H1 (cell line): ENCODE data around the gene SLC22A15. TPM values are rescaled to one million over a fixed set of nuclear protein-coding genes. Genes with fewer than 3 reads are reported as not detected.

ENCODE experiments used
- CTCF ChIA-PET: fragments of 300-600 bp; sonication (Branson Sonifier 250); formaldehyde crosslinking; loops from one replicate; lab custom pipeline; 2021; ENCODE audit not compliant: partially characterized antibody; lab: Charles Lee
- POLR2A ChIA-PET: fragments of 300-600 bp; sonication (Branson Sonifier 250); formaldehyde crosslinking; loops from one replicate; lab custom pipeline; 2021; ENCODE audit warnings: inconsistent platforms; ENCODE audit not compliant: partially characterized antibody; lab: Charles Lee
- DNase-seq, 2 experiments: peaks; one replicate each; pipeline versions ENCODE4 v3.0.0 to v3.0.0-alpha.2; 2010 to 2022; ENCODE audit warnings: low spot score in 2 of 2, low read depth in 1 of 2, mixed read lengths in 1 of 2
- FAIRE-seq: peaks from 2 replicates; lab custom pipeline; 2011; peaks lifted over from hg19 to GRCh38; lab: Jason Lieb, UNC
- H2AFZ ChIP-seq: 2 replicates; pipeline ENCODE4 v1.8.1; 2012; ENCODE audit warnings: low read length, inconsistent platforms
- H2AK5ac ChIP-seq: 2 replicates; pipeline ENCODE4 v1.6.1; 2013; ENCODE audit warnings: low read depth, low read length
- H2BK120ac ChIP-seq: replicated peaks from 2 replicates; pipeline ENCODE3; 2013; ENCODE audit warnings: low read depth, low read length, inconsistent platforms
- H2BK12ac ChIP-seq: 2 replicates; pipeline ENCODE4 v1.6.1; 2013; ENCODE audit warnings: low read depth, low read length
- H2BK15ac ChIP-seq: 2 replicates; pipeline ENCODE4 v1.6.1; 2013; ENCODE audit warnings: low read length
- H2BK20ac ChIP-seq: 2 replicates; pipeline ENCODE4 v1.6.1; 2013; ENCODE audit warnings: low read length
- H2BK5ac ChIP-seq: 2 replicates; pipeline ENCODE4 v1.6.1; 2013; ENCODE audit warnings: low read depth, low read length
- H3K14ac ChIP-seq: 2 replicates; pipeline ENCODE4 v1.6.1; 2013; ENCODE audit warnings: inconsistent platforms; ENCODE audit not compliant: insufficient read length
- H3K18ac ChIP-seq: 2 replicates; pipeline ENCODE4 v1.6.1; 2013; ENCODE audit warnings: low read length; ENCODE audit errors: extremely low read depth
- H3K23ac ChIP-seq: 2 replicates; pipeline ENCODE4 v1.6.1; 2013; ENCODE audit warnings: inconsistent platforms; ENCODE audit not compliant: insufficient read length
- H3K23me2 ChIP-seq: 2 replicates; pipeline ENCODE4 v1.6.1; 2013; ENCODE audit warnings: low read depth, low read length
- H3K27ac ChIP-seq: 2 replicates; pipeline ENCODE4 v1.6.1; 2011; ENCODE audit warnings: low read depth, low read length, inconsistent platforms
- H3K27me3 ChIP-seq, 4 experiments: replicated peaks in 1 of 4; 1 replicate in 1 of 4; 2 replicates in 3 of 4; pipeline versions ENCODE4 v1.6.1 to v1.8.1; 2011 to 2013; ENCODE audit warnings: low read length in 3 of 4, mild to moderate bottlenecking in 3 of 4, inconsistent platforms in 2 of 4, mixed read lengths in 2 of 4, moderate library complexity in 1 of 4; ENCODE audit not compliant: control insufficient read depth in 3 of 4, insufficient read depth in 3 of 4; ENCODE audit errors: extremely low read depth in 1 of 4
- H3K36me3 ChIP-seq, 4 experiments: 2 replicates each; pipeline versions ENCODE4 v1.6.1 to v1.8.1; 2011 to 2013; ENCODE audit warnings: mild to moderate bottlenecking in 4 of 4, low read length in 3 of 4, moderate library complexity in 2 of 4, control low read depth in 1 of 4, inconsistent platforms in 1 of 4; ENCODE audit not compliant: insufficient read depth in 4 of 4, control insufficient read depth in 2 of 4
- H3K4ac ChIP-seq: replicated peaks from 2 replicates; pipeline ENCODE3; 2013; ENCODE audit warnings: low read length, low read depth, mixed read lengths, inconsistent platforms; ENCODE audit not compliant: insufficient read length
- H3K4me1 ChIP-seq, 4 experiments: replicated peaks in 1 of 4; 1 replicate in 1 of 4; 2 replicates in 3 of 4; pipeline versions ENCODE4 v1.6.1 to v1.8.1; 2011 to 2013; ENCODE audit warnings: low read length in 3 of 4, inconsistent platforms in 2 of 4, mixed read lengths in 1 of 4; ENCODE audit not compliant: insufficient read depth in 4 of 4, control insufficient read depth in 3 of 4
- H3K4me2 ChIP-seq, 2 experiments: 2 replicates each; pipeline versions ENCODE4 v1.6.1 to v1.8.1; 2011 to 2013; ENCODE audit warnings: low read depth in 2 of 2, low read length in 2 of 2, control low read depth in 1 of 2, inconsistent platforms in 1 of 2, mild to moderate bottlenecking in 1 of 2; ENCODE audit not compliant: insufficient read depth in 1 of 2
- H3K4me3 ChIP-seq, 4 experiments: fragments of 200-600, 300-600 bp in 1 of 4; sonication (generic), shearing (Covaris generic), sonication (Bioruptor Twin) in 1 of 4; 2 replicates each; pipeline versions ENCODE4 v1.5.1 to v1.8.1; 2011 to 2016; ENCODE audit warnings: low read length in 4 of 4, low read depth in 3 of 4, control low read depth in 2 of 4, inconsistent platforms in 2 of 4, mild to moderate bottlenecking in 2 of 4, mixed read lengths in 1 of 4, moderate library complexity in 1 of 4; ENCODE audit not compliant: insufficient read depth in 2 of 4; ENCODE audit errors: extremely low read depth in 1 of 4
- H3K56ac ChIP-seq: replicated peaks from 2 replicates; pipeline ENCODE3; 2013; ENCODE audit warnings: low read depth, mild to moderate bottlenecking, mixed read lengths, low read length, inconsistent platforms; ENCODE audit not compliant: insufficient read length
- H3K79me1 ChIP-seq: 2 replicates; pipeline ENCODE4 v1.6.1; 2013; ENCODE audit warnings: low read depth, low read length, control low read depth
- H3K79me2 ChIP-seq, 2 experiments: 2 replicates each; pipeline versions ENCODE4 v1.6.1 to v1.8.1; 2012 to 2013; ENCODE audit warnings: low read length in 2 of 2, mild to moderate bottlenecking in 2 of 2, inconsistent platforms in 1 of 2; ENCODE audit not compliant: insufficient read depth in 2 of 2, control insufficient read depth in 1 of 2
- H3K9ac ChIP-seq, 4 experiments: replicated peaks in 1 of 4; 1 replicate in 1 of 4; 2 replicates in 3 of 4; pipeline versions ENCODE4 v1.6.1 to v1.8.1; 2011 to 2013; ENCODE audit warnings: low read depth in 3 of 4, low read length in 3 of 4, control low read depth in 2 of 4, mild to moderate bottlenecking in 2 of 4, moderate library complexity in 2 of 4, inconsistent platforms in 1 of 4; ENCODE audit errors: extremely low read depth in 1 of 4
- H3K9me3 ChIP-seq, 2 experiments: 2 replicates each; pipeline versions ENCODE4 v1.6.1 to v1.8.1; 2012 to 2013; ENCODE audit warnings: mild to moderate bottlenecking in 2 of 2, moderate library complexity in 2 of 2, control low read depth in 1 of 2, inconsistent platforms in 1 of 2, low read depth in 1 of 2, low read length in 1 of 2, mixed read lengths in 1 of 2; ENCODE audit not compliant: insufficient read depth in 2 of 2
- H4K20me1 ChIP-seq, 2 experiments: replicated peaks in 1 of 2; 2 replicates each; pipeline versions ENCODE3 to v1.8.1; 2011 to 2013; ENCODE audit warnings: inconsistent platforms in 2 of 2, low read length in 2 of 2, mild to moderate bottlenecking in 1 of 2; ENCODE audit not compliant: insufficient read depth in 2 of 2, control insufficient read depth in 1 of 2
- H4K5ac ChIP-seq: 2 replicates; pipeline ENCODE4 v1.6.1; 2013; ENCODE audit warnings: low read length, low read depth, mixed read lengths, inconsistent platforms; ENCODE audit not compliant: insufficient read length
- H4K8ac ChIP-seq: 2 replicates; pipeline ENCODE4 v1.8.0; 2013; ENCODE audit warnings: mild to moderate bottlenecking, moderate library complexity, low read length, inconsistent platforms; ENCODE audit not compliant: insufficient read depth; ENCODE audit errors: extremely low read depth
- H4K91ac ChIP-seq: replicated peaks from 2 replicates; pipeline ENCODE3; 2013; ENCODE audit warnings: low read length, mixed read lengths, inconsistent platforms; ENCODE audit not compliant: insufficient read length
- ATF3 ChIP-seq: IDR thresholded peaks from 2 replicates; pipeline ENCODE4 v1.6.1; 2011; ENCODE audit warnings: low read depth, mild to moderate bottlenecking, low read length; ENCODE audit not compliant: insufficient read depth
- BACH1 ChIP-seq: IDR thresholded peaks from 2 replicates; pipeline ENCODE4 v1.6.1; 2012; ENCODE audit warnings: low read length, improper control_type of control experiment
- CBX8 ChIP-seq: fragments of 300-800, 300-1000 bp; sonication (generic); IDR thresholded peaks from 2 replicates; pipeline ENCODE4 v1.7.1; 2016; ENCODE audit warnings: low read depth, low read length, borderline replicate concordance
- CEBPB ChIP-seq: IDR thresholded peaks from 2 replicates; pipeline ENCODE4 v1.6.1; 2012; ENCODE audit warnings: low read depth, low read length
- GABPA ChIP-seq: IDR thresholded peaks from 2 replicates; pipeline ENCODE4 v1.6.1; 2011; ENCODE audit warnings: mild to moderate bottlenecking, low read length, moderate library complexity, borderline replicate concordance; ENCODE audit not compliant: insufficient read depth
- POLR2AphosphoS5 ChIP-seq: IDR thresholded peaks from 2 replicates; pipeline ENCODE4 v1.6.1; 2011; ENCODE audit warnings: low read depth, low read length
- ZNF274 ChIP-seq: IDR thresholded peaks from 2 replicates; pipeline ENCODE4 v1.7.0; 2012; ENCODE audit warnings: low read length, borderline replicate concordance; ENCODE audit errors: extremely low read depth
- WGBS, 2 experiments: shearing (Covaris generic) in 1 of 2; methylation state at CpG; one replicate each; pipeline versions ENCODE4 v1.1.6 to v1.1.7; 2013 to 2015; ENCODE audit warnings: low lambda C conversion rate in 2 of 2, mixed read lengths in 2 of 2, inconsistent platforms in 1 of 2, low coverage in 1 of 2, missing lambda C conversion rate in 1 of 2; ENCODE audit not compliant: insufficient replicate concordance in 2 of 2, insufficient coverage in 1 of 2, insufficient read length in 1 of 2; ENCODE audit errors: extremely low coverage in 1 of 2, missing lambda C conversion rate in 1 of 2; 5-methylcytosine and 5-hydroxymethylcytosine counted together
- polyA plus RNA-seq, 7 experiments: library from polyadenylated mRNA; depleted of rRNA in 3 of 7; stranded (reverse) in 5 of 7; unstranded in 2 of 7; fragments of >200 nt in 5 of 7; fragments of 200-250 nt in 2 of 7; gene quantifications; 1 replicate in 5 of 7; 2 replicates in 1 of 7; 4 replicates in 1 of 7; pipeline versions ENCODE4 v1.2.1 to v1.2.3, GENCODE V29; 2011 to 2013; ENCODE audit warnings: missing spikeins in 2 of 7, mixed read lengths in 2 of 7
- total RNA-seq: library from RNA; stranded (reverse); fragmentation: NEBNext Ultra II Directional; extraction: Animal tissue kit (Norgen Biotek cat#: 25700); gene quantifications from 2 replicates; pipeline ENCODE4 v1.2.1, GENCODE V29; 2021
- TF ChIP-seq, protein P1 (sequence below): IDR thresholded peaks from 2 replicates; pipeline ENCODE4 v1.6.1; 2012; ENCODE audit warnings: low read length, inconsistent platforms

Gene SLC22A15
- total and polyA plus RNA-seq, 2 of the 8 experiments (the other 6 are each of a cell fraction or from before 2014, with no cell fraction given), result 3.2 to 3.3 TPM

GRCh38 chr1:116067566-116067890 is 91.2 kb downstream of the SLC22A15 start:
- no peaks in the 10 kb centered on the region for H3K27me3 ChIP-seq
- no peak overlapping the region for H2AFZ ChIP-seq
- H3K4me2 ChIP-seq, result no peak overlapping the region
- no peak overlapping the region for H3K4me3 ChIP-seq
- no peaks in the 10 kb centered on the region for H3K23me2 ChIP-seq
- no peak overlapping the region for H3K18ac ChIP-seq
- no peak overlapping the region for H2BK15ac ChIP-seq
- no peak overlapping the region for H3K23ac ChIP-seq
- H2BK120ac ChIP-seq, result no peak overlapping the region
- CTCF ChIA-PET, result interaction anchor here (1.0 to 1.1 kb wide), 4 partner anchors 12 to 303 kb away, joined by 3 to 4 read pairs (median 3); no protein-coding TSS in a partner anchor
- POLR2A ChIA-PET, result no interaction called here
- no peak overlapping the region for H4K91ac ChIP-seq
- H3K4me1 ChIP-seq, result no peaks in the 10 kb centered on the region
- H3K79me1 ChIP-seq, result no peaks in the 10 kb centered on the region
- no peak overlapping the region for H3K56ac ChIP-seq
- no peak overlapping the region for H3K27ac ChIP-seq
- H2BK5ac ChIP-seq, result no peak overlapping the region
- no peaks in the 10 kb centered on the region; a peak in 1 of 4 replicates for H3K9me3 ChIP-seq
- no peak overlapping the region for H3K9ac ChIP-seq
- H3K79me2 ChIP-seq, result no peaks in the 10 kb centered on the region
- TF ChIP-seq, protein P1, sequence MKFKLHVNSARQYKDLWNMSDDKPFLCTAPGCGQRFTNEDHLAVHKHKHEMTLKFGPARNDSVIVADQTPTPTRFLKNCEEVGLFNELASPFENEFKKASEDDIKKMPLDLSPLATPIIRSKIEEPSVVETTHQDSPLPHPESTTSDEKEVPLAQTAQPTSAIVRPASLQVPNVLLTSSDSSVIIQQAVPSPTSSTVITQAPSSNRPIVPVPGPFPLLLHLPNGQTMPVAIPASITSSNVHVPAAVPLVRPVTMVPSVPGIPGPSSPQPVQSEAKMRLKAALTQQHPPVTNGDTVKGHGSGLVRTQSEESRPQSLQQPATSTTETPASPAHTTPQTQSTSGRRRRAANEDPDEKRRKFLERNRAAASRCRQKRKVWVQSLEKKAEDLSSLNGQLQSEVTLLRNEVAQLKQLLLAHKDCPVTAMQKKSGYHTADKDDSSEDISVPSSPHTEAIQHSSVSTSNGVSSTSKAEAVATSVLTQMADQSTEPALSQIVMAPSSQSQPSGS, result no peak
- TF ChIP-seq ATF3, result no peak
- TF ChIP-seq GABPA, result no peak
- no peak for TF ChIP-seq BACH1
- TF ChIP-seq ZNF274, result no peak
- TF ChIP-seq CBX8, result no peak
- no peak for TF ChIP-seq POLR2AphosphoS5
- no peak for TF ChIP-seq CEBPB
- no peak overlapping the region for H3K4ac ChIP-seq
- no peak overlapping the region for H2AK5ac ChIP-seq
- WGBS, 2 experiments, result 92% methylated on average over 2 of the region's 2 CpGs; no CpG with 5 or more reads in 1 of the 2 experiments
- no peak for FAIRE-seq
- H3K36me3 ChIP-seq, result 0 out of 8 replicates have a peak, but pooled peaks cover 0 to 3% (median under 1%) of the 10 kb centered on the region in 4 experiments
- no peaks in the 10 kb centered on the region for H4K20me1 ChIP-seq
- no peak overlapping the region for H3K14ac ChIP-seq
- H4K5ac ChIP-seq, result no peak overlapping the region
- H2BK12ac ChIP-seq, result no peak overlapping the region
- no peak overlapping the region for H2BK20ac ChIP-seq
- no peak for DNase-seq
- H4K8ac ChIP-seq, result no peak overlapping the region
